Lower leg skin (tissue), 4 donors: ENCODE measurements around the gene PCDHGB2. TPM values are rescaled to one million over a fixed set of nuclear protein-coding genes. Genes with fewer than 3 reads are reported as not detected.
"Not testable (repeated sequence)": the region's sequence is repeated elsewhere in the genome, so short reads cannot be mapped to it uniquely, and the experiment has no call there.

Source experiments
- DNase-seq, 2 donors: peaks; one replicate each; pipeline ENCODE4 v3.0.0-alpha.2; 2019; ENCODE audit warnings: low spot score in 2 of 2
- H3K4me3 ChIP-seq: fragments of 200-600 bp; sonication (generic); 2 replicates; pipeline ENCODE4 v1.5.1; 2017; ENCODE audit warnings: mild to moderate bottlenecking, low read depth; ENCODE audit not compliant: poor library complexity, severe bottlenecking
- POLR2A ChIP-seq, 2 donors: fragments of 450-650 bp; IDR thresholded peaks; one replicate each; pipeline ENCODE4 v1.6.1; 2016 to 2017; ENCODE audit warnings: antibody characterized with exemption in 2 of 2, mild to moderate bottlenecking in 1 of 2, moderate library complexity in 1 of 2
- WGBS, 2 donors: methylation state at CpG; one replicate each; pipeline ENCODE4 v1.1.5; 2018; 5-methylcytosine and 5-hydroxymethylcytosine counted together
- intact Hi-C: fragments of 100-400 bp; cut with DNase I; formaldehyde crosslinking; loops from one replicate; pipeline ENCODE4 v1.15.0; 2023; ENCODE audit warnings: low total_unique reads
- total RNA-seq, 4 donors: library from RNA; depleted of rRNA; stranded (reverse); fragments of >200 nt; gene quantifications; one replicate each; pipeline ENCODE4 v1.1.0, GENCODE V29; 2016
- TF ChIP-seq, protein P1 (sequence below), 3 donors: fragments of 450-650 bp; IDR thresholded peaks; one replicate each; pipeline ENCODE4 v1.5.1; 2016; ENCODE audit warnings: antibody characterized with exemption in 3 of 3, mild to moderate bottlenecking in 3 of 3, moderate library complexity in 2 of 3

The PCDHGB2 gene
- total RNA-seq, 4 donors from 2014 or later, result 2.1 to 4.0 (median 2.6) TPM

DNA sequence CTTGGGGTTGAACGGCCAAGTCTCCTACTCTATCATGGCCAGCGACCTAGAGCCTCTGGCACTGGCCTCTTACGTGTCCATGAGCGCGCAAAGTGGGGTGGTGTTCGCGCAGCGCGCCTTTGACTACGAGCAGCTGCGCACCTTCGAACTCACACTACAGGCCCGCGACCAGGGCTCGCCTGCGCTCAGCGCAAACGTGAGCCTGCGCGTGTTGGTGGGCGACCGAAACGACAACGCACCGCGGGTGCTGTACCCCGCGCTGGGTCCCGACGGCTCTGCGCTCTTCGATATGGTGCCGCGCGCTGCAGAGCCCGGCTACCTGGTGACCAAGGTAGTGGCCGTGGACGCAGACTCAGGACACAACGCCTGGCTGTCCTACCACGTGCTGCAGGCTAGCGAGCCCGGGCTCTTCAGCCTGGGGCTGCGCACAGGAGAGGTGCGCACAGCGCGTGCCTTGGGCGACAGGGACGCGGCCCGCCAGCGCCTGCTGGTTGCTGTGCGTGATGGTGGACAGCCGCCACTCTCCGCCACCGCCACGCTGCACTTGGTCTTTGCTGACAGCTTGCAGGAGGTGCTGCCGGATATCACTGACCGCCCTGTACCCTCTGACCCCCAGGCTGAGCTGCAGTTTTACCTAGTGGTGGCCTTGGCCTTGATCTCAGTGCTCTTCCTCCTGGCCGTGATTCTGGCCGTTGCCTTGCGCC lies 39.9 kb downstream of the PCDHGB2 start:
- 31 to 33% methylated on average over 23 to 41 of the region's 61 CpGs for WGBS, 2 donors
- DNase-seq, result no peak
- H3K4me3 ChIP-seq, result no peak overlapping the region
- no peak for TF ChIP-seq POLR2A (IDR thresholded peaks at IDR 0.05)
- TF ChIP-seq, protein P1, sequence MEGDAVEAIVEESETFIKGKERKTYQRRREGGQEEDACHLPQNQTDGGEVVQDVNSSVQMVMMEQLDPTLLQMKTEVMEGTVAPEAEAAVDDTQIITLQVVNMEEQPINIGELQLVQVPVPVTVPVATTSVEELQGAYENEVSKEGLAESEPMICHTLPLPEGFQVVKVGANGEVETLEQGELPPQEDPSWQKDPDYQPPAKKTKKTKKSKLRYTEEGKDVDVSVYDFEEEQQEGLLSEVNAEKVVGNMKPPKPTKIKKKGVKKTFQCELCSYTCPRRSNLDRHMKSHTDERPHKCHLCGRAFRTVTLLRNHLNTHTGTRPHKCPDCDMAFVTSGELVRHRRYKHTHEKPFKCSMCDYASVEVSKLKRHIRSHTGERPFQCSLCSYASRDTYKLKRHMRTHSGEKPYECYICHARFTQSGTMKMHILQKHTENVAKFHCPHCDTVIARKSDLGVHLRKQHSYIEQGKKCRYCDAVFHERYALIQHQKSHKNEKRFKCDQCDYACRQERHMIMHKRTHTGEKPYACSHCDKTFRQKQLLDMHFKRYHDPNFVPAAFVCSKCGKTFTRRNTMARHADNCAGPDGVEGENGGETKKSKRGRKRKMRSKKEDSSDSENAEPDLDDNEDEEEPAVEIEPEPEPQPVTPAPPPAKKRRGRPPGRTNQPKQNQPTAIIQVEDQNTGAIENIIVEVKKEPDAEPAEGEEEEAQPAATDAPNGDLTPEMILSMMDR (IDR thresholded peaks at IDR 0.05), result no peak
- intact Hi-C loops, result no loop called here

DNA sequence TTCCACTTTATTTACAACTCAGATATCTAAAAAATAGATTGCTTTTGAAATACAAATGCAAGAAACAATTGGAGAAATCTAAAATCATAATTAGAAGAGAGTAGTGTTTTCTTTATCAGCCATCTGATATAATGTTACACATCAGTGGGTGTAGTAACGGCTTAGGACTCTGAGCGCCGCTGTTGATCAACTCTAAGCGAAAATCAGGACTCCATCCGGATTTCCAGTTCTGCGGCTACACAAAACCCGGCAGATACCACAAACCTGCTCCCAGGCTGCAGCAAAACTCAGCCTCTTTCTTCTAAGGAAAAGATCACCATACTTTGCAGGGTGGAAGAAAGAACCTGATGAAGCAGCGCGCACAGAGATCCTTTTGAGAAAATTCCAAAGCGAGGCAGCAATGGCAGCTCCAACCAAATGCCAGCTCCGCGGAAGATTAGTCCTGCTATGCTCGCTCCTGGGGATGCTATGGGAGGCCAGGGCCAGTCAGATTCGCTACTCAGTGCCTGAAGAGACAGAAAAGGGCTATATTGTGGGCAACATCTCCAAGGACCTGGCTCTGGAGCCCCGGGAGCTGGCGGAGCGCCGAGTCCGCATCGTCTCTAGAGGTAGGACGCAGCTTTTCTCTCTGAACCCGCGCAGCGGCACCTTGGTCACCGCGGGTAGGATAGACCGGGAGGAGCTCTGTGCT lies 42.9 kb downstream of the PCDHGB2 start, which contains the start of gene PCDHGA9:
PCDHGA9 (plus strand) TSS at position 226 of the 691 bp plus-strand sequence; CDS start at position 401, 175 bp downstream.
- 14 to 20% methylated on average over 26 to 27 of the region's 27 CpGs for WGBS, 2 donors
- no peak for DNase-seq
- intact Hi-C loops, result no loop called here
- no peak within 1 kb of the TSS for H3K4me3 ChIP-seq
- no peak for TF ChIP-seq POLR2A (IDR thresholded peaks at IDR 0.05)
- TF ChIP-seq, protein P1 (IDR thresholded peaks at IDR 0.05), result no peak

DNA sequence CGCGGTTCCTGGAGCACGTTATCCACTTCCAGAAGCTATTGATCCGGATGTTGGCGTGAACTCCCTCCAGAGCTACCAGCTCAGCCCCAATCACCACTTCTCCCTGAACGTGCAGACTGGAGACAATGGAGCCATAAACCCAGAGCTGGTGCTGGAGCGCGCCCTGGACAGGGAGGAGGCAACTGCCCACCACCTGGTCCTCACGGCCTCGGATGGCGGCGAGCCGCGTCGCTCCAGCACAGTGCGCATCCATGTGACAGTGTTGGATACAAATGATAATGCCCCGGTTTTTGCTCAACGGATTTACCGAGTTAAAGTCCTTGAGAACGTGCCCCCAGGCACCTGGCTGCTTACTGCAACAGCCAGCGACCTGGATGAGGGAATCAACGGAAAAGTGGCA lies 43.6 kb downstream of the PCDHGB2 start:
- intact Hi-C loops, result no loop called here

DNA sequence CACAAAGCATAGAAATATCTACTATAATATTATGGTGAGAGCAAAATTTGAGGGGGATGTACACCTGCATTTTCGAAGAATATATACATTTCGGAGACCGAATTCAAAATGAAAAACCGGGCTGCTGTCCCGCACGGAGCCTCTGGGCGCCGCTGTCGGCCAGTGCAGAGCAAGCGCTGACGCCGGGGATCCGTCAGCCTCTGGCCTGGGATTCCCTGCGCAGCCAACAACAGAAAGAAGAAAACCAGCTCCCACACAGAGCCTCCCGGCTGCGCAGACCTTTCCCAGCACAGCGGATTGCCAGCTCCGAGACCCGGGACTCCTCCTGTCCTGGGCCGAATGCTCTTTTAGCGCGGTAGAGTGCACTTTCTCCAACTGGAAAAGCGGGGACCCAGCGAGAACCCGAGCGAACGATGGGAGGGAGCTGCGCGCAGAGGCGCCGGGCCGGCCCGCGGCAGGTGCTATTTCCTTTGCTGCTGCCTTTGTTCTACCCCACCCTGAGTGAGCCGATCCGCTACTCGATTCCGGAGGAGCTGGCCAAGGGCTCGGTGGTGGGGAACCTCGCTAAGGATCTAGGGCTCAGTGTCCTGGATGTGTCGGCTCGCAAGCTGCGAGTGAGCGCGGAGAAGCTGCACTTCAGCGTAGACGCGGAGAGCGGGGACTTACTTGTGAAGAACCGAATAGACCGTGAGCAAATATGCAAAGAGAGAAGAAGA lies 48.2 kb downstream of the PCDHGB2 start, which contains the start of gene PCDHGB6:
PCDHGB6 (plus strand) TSS at position 232 of the 716 bp plus-strand sequence; CDS start at position 414, 182 bp downstream.
- intact Hi-C loops, DNase-seq, H3K4me3 ChIP-seq: not testable (repeated sequence)
- WGBS, 2 donors, result 13 to 18% methylated on average over 35 to 39 of the region's 51 CpGs

More for the DNA sequence above, 43.6 kb downstream of the PCDHGB2 start:
- H3K4me3 ChIP-seq, result no peak overlapping the region
- 32 to 35% methylated on average over 22 of the region's 22 CpGs for WGBS, 2 donors
- TF ChIP-seq, protein P1 (IDR thresholded peaks at IDR 0.05), result no peak
- TF ChIP-seq POLR2A (IDR thresholded peaks at IDR 0.05), result no peak
- DNase-seq, result no peak

DNA sequence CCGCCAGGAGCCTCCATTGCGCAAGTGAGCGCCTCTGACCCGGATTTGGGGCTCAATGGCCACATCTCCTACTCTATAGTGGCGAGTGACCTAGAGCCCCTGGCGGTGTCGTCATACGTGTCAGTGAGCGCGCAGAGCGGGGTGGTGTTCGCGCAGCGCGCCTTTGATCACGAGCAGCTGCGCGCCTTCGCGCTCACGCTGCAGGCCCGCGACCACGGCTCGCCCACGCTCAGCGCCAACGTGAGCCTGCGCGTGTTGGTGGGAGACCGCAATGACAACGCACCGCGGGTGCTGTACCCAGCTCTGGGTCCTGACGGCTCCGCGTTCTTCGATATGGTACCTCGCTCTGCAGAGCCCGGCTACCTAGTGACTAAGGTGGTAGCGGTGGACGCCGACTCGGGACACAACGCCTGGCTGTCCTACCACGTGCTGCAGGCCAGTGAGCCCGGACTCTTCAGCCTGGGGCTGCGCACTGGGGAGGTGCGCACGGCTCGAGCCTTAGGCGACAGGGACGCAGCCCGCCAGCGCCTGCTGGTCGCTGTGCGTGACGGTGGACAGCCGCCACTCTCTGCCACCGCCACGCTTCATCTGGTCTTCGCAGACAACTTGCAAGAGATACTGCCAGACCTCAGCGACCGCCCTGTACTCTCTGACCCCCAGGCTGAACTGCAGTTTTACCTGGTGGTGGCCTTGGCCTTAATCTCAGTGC lies 50.0 kb downstream of the PCDHGB2 start:
- intact Hi-C loops, result loop anchor here (10.0 kb wide), 1 partner anchor 145 kb away; no protein-coding TSS in a partner anchor
- TF ChIP-seq, protein P1 (IDR thresholded peaks at IDR 0.05), result no peak
- no peak for TF ChIP-seq POLR2A (IDR thresholded peaks at IDR 0.05)
- no peak for DNase-seq
- 24 to 28% methylated on average over 28 to 38 of the region's 64 CpGs for WGBS, 2 donors
- no peak overlapping the region for H3K4me3 ChIP-seq
